H1 (cell line): Measurements from ENCODE around the gene CPA4. TPM values are rescaled to one million over a fixed set of nuclear protein-coding genes. Genes with fewer than 3 reads are reported as not detected.

Source experiments
- CHD1 ChIP-seq: IDR thresholded peaks from 2 replicates; pipeline ENCODE4 v1.6.1; 2012; ENCODE audit warnings: low read depth, low read length, improper control_type of control experiment
- EZH2 ChIP-seq: fragments of 200-600 bp; sonication (generic); IDR thresholded peaks from 2 replicates; pipeline ENCODE4 v1.7.1; 2012; ENCODE audit warnings: low read depth, mild to moderate bottlenecking, moderate library complexity, low read length, inconsistent platforms; ENCODE audit not compliant: severe bottlenecking
- GTF2F1 ChIP-seq: IDR thresholded peaks from 2 replicates; pipeline ENCODE4 v1.6.1; 2012; ENCODE audit warnings: low read depth, low read length, improper control_type of control experiment, borderline replicate concordance
- JUND ChIP-seq: IDR thresholded peaks from 2 replicates; pipeline ENCODE4 v1.6.1; 2011; ENCODE audit warnings: mild to moderate bottlenecking, improper control_type of control experiment, low read length
- MAFK ChIP-seq: IDR thresholded peaks from 2 replicates; pipeline ENCODE4 v1.6.1; 2012; ENCODE audit warnings: low read depth, mild to moderate bottlenecking, improper control_type of control experiment, low read length
- RBBP5 ChIP-seq: IDR thresholded peaks from 2 replicates; pipeline ENCODE4 v1.7.1; 2012; ENCODE audit warnings: low read depth, mild to moderate bottlenecking, inconsistent platforms, low read length, moderate library complexity, borderline replicate concordance
- TCF12 ChIP-seq: IDR thresholded peaks from 2 replicates; pipeline ENCODE4 v1.6.1; 2011; ENCODE audit warnings: low read depth, mild to moderate bottlenecking, low read length
- polyA plus RNA-seq, 7 experiments: library from polyadenylated mRNA; depleted of rRNA in 3 of 7; stranded (reverse) in 5 of 7; unstranded in 2 of 7; fragments of >200 nt in 5 of 7; fragments of 200-250 nt in 2 of 7; gene quantifications; 1 replicate in 5 of 7; 2 replicates in 1 of 7; 4 replicates in 1 of 7; pipeline versions ENCODE4 v1.2.1 to v1.2.3, GENCODE V29; 2011 to 2013; ENCODE audit warnings: missing spikeins in 2 of 7, mixed read lengths in 2 of 7
- total RNA-seq: library from RNA; stranded (reverse); fragmentation: NEBNext Ultra II Directional; extraction: Animal tissue kit (Norgen Biotek cat#: 25700); gene quantifications from 2 replicates; pipeline ENCODE4 v1.2.1, GENCODE V29; 2021

Gene CPA4
- total and polyA plus RNA-seq, 2 of the 8 experiments (the other 6 are each of a cell fraction or from before 2014, with no cell fraction given) = 0.03 TPM; not detected in 1

DNA sequence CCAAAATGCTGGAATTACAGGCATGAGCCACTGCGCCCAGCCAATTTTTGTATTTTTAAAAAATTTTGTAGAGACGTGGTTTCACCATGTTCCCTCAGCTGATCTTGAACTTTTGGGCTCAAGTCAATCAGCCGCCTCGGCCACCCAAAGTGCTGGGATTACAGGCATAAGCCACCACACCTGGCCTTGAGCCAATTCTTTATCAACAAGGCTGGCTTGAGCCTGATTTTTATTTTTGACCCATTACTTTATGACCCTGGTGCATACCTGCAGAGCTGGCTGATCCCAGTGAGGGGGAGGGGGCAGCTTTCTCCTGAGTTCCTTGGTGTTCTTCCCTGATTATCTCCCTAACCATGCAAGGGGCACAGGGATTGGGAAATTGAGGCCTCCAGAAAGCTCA lies 71.5 kb downstream of the CPA4 start (continued):
- TF ChIP-seq EZH2 (no peak), TCF12 (no peak), GTF2F1 (no peak), MAFK (no peak), RBBP5 (no peak), CHD1 (no peak), JUND (no peak)
- TF ChIP-seq, all 59 proteins: peak for 0
